Left ventricle myocardium inferior (tissue), 1 donor: Measurements from ENCODE around the gene ALPK1. TPM values are rescaled to one million over a fixed set of nuclear protein-coding genes. Genes with fewer than 3 reads are reported as not detected.
"Not testable (repeated sequence)": the region's sequence is repeated elsewhere in the genome, so short reads cannot be mapped to it uniquely, and the experiment has no call there.

Experiments
- DNase-seq: peaks from one replicate; pipeline ENCODE4 v3.0.0-alpha.2; 2020
- H3K27ac ChIP-seq: fragments of 200-600 bp; replicated peaks from 2 replicates; pipeline ENCODE4 v1.8.0; 2021
- H3K27me3 ChIP-seq: fragments of 200-600 bp; 2 replicates; pipeline ENCODE4 v1.8.0; 2021; ENCODE audit warnings: low read depth
- H3K36me3 ChIP-seq: fragments of 200-600 bp; 2 replicates; pipeline ENCODE4 v1.8.0; 2021
- H3K4me1 ChIP-seq: fragments of 200-600 bp; 2 replicates; pipeline ENCODE4 v1.8.0; 2021
- H3K4me3 ChIP-seq: fragments of 200-600 bp; 2 replicates; pipeline ENCODE4 v1.8.0; 2021; ENCODE audit warnings: mild to moderate bottlenecking, moderate library complexity
- H3K9me3 ChIP-seq: fragments of 200-600 bp; replicated peaks from 2 replicates; pipeline ENCODE4 v1.8.0; 2021
- CTCF ChIP-seq: fragments of 200-600 bp; IDR thresholded peaks from 2 replicates; pipeline ENCODE4 v1.8.0; 2021; ENCODE audit warnings: antibody characterized with exemption, mild to moderate bottlenecking, borderline replicate concordance
- intact Hi-C: fragments of 100-400 bp; cut with micrococcal nuclease; formaldehyde crosslinking; loops from one replicate; pipeline ENCODE4 v1.11.0; 2022
- total RNA-seq: library from RNA; stranded (reverse); fragmentation: NEBNext Ultra II Directional; extraction: Animal tissue kit (Norgen Biotek cat#: 25700); gene quantifications from one replicate; pipeline ENCODE4 v1.2.1, GENCODE V29; 2021
- donor health status: DM: no; HTN: yes; CAD: no; lungs with severe emphysema.

ALPK1 gene
- total RNA-seq, 1 donor from 2014 or later: 3.1 TPM

- Histone ChIP-seq H3K27me3 (no peaks in the 10 kb centered on the region), H3K9me3 (no peaks in the 10 kb centered on the region), H3K4me1 (no peaks in the 10 kb centered on the region), H3K4me3 (no peak overlapping the region), H3K36me3 (peaks cover 9% of the 10 kb centered on the region), H3K27ac (no peak overlapping the region)
- intact Hi-C loops: no loop called here
- no peak for DNase-seq
- no peak for TF ChIP-seq CTCF
Observed at GRCh38 chr4:112422644-112423043, 125.5 kb downstream of the ALPK1 start.

DNA sequence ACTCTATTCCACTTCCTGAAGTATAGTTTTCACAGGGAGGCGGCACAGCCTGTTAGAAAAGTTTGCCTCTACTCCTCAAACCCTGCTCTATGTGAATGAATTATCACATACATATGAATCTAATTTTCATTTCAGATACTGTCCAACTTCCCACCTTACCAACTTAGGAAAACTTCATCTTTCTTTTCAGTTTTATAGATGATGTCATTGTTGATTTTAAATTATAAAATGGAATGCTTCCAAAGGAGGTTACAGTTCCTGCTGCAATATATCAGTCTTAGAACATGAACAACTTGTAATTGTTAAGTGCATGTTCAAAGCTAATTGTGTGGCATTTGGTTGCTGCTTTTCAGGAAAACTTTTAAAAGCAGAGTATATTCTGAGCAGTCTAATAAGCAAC lies 126.4 kb downstream of the ALPK1 start:
- intact Hi-C loops: no loop called here

DNA sequence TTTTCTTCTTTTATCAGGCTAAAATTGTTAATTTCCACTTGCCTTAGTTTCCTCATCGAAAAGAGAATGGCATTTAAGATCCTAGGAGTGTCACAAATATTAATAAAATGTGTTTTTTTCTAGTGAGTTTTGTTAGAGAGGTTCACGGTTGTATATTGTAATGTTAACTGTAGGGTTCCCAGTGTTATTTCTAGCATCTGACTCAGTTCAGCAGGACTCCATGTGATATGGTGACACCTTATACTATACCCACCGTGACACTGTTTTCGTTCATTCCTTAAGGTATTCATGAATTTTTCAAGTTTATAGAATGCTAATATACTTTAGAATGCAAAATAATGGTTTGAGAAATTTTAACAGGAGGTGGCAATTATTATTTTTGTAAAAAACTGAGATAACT lies 128.7 kb downstream of the ALPK1 start:
- H3K9me3 ChIP-seq: no peaks in the 10 kb centered on the region
- no peak overlapping the region for H3K27ac ChIP-seq
- TF ChIP-seq CTCF: no peak
- H3K36me3 ChIP-seq: peaks cover 30% of the 10 kb centered on the region
- H3K4me3 ChIP-seq: no peak overlapping the region
- intact Hi-C loops: no loop called here
- no peaks in the 10 kb centered on the region for H3K4me1 ChIP-seq
- no peaks in the 10 kb centered on the region for H3K27me3 ChIP-seq
- DNase-seq: no peak

More for the DNA sequence above, 126.4 kb downstream of the ALPK1 start:
- no peaks in the 10 kb centered on the region for H3K27me3 ChIP-seq
- DNase-seq: no peak
- no peak overlapping the region for H3K4me3 ChIP-seq
- H3K27ac ChIP-seq: no peak overlapping the region
- TF ChIP-seq CTCF: no peak
- H3K36me3 ChIP-seq: peaks cover 15% of the 10 kb centered on the region
- no peaks in the 10 kb centered on the region for H3K4me1 ChIP-seq
- H3K9me3 ChIP-seq: no peaks in the 10 kb centered on the region

DNA sequence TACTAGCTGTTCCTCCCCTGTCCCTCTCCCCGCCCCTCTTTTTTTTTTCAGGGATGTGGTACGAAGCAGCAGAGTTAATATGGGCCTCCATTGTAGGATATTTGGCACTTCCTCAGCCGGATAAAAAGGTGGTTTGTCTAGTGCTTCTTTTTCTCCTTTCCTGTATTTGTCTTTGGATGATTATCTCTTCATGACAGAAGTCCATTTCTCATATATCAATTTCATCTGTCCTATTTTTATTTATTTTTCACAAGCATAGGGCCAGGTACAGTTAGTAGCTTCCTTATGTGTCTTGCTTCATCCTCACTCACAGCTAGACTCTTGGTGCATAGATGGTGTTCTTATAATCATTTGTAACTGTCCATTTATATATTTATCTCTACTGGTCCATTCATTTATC lies 129.2 kb downstream of the ALPK1 start:
- intact Hi-C loops: no loop called here
- H3K36me3 ChIP-seq: peaks cover 30% of the 10 kb centered on the region
- no peak for TF ChIP-seq CTCF
- no peaks in the 10 kb centered on the region for H3K27me3 ChIP-seq
- H3K4me3 ChIP-seq: no peak overlapping the region
- H3K9me3 ChIP-seq: no peaks in the 10 kb centered on the region
- H3K27ac ChIP-seq: no peak overlapping the region
- no peaks in the 10 kb centered on the region for H3K4me1 ChIP-seq
- no peak for DNase-seq

- Histone ChIP-seq H3K4me1 (no peaks in the 10 kb centered on the region), H3K9me3 (no peaks in the 10 kb centered on the region), H3K27ac (no peak overlapping the region), H3K36me3 (peaks cover 43% of the 10 kb centered on the region), H3K4me3 (no peak overlapping the region), H3K27me3 (no peaks in the 10 kb centered on the region)
- intact Hi-C loops: no loop called here
- TF ChIP-seq CTCF: no peak
- no peak for DNase-seq
Observed at GRCh38 chr4:112431158-112431557, 134.0 kb downstream of the ALPK1 start.

DNA sequence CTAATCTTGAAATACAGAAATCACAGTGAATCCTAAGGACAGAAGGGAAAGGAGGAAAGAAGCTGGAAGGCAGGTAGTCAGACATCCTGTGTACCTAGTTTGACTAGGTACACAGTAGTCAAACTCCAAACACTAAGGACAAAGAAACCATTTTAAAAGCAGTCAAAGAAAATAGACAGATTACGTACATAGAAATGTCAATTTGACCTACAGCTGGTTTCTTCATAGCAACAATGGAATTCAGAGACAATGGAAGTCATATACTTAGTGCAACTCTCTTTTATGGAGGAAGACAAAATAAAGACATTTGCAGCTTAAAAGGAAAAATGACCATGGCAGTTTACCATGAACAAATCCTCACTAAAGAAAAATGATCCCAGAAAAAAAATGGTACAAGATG lies 139.8 kb downstream of the ALPK1 start:
- H3K4me1 ChIP-seq: no peaks in the 10 kb centered on the region
- no peak for TF ChIP-seq CTCF
- no peaks in the 10 kb centered on the region for H3K27me3 ChIP-seq
- no peak for DNase-seq
- H3K36me3 ChIP-seq: peaks cover 56% of the 10 kb centered on the region
- H3K4me3 ChIP-seq: no peak overlapping the region
- H3K27ac ChIP-seq: no peak overlapping the region
- intact Hi-C loops: no loop called here
- no peaks in the 10 kb centered on the region for H3K9me3 ChIP-seq

GRCh38 chr4:112442226-112442625 lies 145.1 kb downstream of the ALPK1 start:
- peaks cover 67% of the 10 kb centered on the region for H3K36me3 ChIP-seq
- H3K4me3 ChIP-seq, H3K27me3 ChIP-seq, intact Hi-C loops, DNase-seq, H3K4me1 ChIP-seq, H3K27ac ChIP-seq: not testable (repeated sequence)
- peaks cover 41% of the 10 kb centered on the region for H3K9me3 ChIP-seq
